GM21423 (cell line): Measurements from ENCODE around the gene SSX4B.
"Not testable (repeated sequence)": the region's sequence is repeated elsewhere in the genome, so short reads cannot be mapped to it uniquely, and the experiment has no call there.

Experiments used
- ATAC-seq: cut with Tn5 transposase; IDR thresholded peaks from one replicate; pipeline ENCODE4 v1.9.1; 2021; ENCODE audit warnings: mild to moderate bottlenecking, moderate library complexity; ENCODE audit not compliant: unreplicated experiment

The SSX4B gene, protein sequence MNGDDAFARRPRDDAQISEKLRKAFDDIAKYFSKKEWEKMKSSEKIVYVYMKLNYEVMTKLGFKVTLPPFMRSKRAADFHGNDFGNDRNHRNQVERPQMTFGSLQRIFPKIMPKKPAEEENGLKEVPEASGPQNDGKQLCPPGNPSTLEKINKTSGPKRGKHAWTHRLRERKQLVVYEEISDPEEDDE

DNA sequence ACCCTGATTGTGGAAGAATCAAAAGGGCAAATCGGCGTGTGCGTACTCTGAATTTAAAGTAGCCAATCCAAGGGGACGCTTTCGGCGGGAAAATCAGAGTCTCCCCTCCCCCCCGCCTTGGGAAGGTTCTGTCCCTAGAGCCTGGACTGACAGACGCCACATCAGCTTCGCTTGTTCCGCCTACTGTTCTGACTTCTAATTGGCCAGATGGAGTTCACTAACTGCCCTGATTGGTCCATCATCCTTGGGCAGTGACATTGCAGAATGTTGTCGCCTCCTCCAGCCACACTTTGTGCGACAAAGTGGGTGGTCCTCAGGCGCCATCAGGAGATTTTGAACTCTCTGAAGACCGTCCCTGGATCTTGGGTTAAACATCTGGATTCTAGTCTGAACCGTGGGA is at the start of gene SSX4B:
TSS of gene SSX4B (minus strand) at position 101 of the 400 bp plus-strand sequence. CDS start 588 bp downstream, outside the sequence.
- ATAC-seq, result not testable (repeated sequence)

DNA sequence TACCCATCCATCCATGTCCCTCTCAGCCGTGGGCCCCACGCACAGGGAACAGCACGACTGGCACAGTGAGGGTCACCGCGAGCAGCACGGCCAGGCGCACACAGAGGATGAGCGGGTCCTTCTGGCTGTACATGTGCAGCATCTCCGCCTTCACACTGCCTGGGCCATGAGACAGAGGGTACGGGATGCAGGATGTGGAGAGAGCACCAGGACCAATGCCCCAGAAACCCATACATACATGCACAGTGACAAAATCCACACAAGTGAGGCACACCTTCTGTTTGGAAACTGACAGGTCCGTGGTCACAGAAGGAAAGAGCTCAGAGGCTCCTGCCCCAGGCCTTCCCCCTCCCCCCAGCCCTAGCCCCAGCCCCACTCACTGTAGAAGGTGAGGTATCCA is 48.8 kb upstream of the SSX4B start:
- ATAC-seq, result no peak

DNA sequence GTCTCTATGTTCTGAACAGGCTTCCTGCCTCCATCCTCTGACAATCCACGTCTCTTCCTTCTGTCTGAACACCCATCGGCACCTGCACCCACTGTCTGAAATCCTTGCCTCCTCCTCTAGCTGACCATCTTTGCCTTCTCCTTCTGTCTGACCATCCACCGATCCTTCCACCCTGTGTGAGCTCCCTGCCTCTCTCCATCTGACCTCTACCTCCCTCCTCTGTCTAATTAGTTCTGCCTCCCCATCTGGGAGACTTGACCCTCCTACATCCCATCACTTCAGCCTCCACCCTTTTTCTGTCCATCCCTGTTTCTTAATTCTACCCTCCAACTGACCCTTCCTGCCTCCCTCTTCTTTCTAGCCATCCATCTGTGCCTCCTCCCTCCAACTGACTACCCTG is 48.3 kb upstream of the SSX4B start:
- no peak for ATAC-seq

DNA sequence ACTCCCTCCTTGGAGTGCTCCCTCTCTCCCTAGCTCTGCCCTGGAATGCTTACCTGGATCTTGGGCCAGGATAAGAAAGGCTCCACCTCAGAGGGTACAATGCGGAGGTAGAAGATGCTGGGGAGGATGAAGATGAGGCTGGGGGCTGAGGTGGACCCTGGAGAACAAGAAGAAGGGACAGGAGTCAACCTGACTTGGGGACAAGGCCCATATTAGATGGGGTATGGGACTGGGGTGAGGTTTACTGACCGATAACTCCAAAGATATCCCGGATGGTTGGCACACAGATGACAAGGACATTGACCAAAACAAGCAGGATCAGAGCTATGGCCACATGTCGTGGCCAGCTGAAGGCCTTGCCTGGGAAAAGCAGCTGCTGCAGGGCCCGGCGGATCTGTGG is 47.7 kb upstream of the SSX4B start:
- no peak for ATAC-seq

DNA sequence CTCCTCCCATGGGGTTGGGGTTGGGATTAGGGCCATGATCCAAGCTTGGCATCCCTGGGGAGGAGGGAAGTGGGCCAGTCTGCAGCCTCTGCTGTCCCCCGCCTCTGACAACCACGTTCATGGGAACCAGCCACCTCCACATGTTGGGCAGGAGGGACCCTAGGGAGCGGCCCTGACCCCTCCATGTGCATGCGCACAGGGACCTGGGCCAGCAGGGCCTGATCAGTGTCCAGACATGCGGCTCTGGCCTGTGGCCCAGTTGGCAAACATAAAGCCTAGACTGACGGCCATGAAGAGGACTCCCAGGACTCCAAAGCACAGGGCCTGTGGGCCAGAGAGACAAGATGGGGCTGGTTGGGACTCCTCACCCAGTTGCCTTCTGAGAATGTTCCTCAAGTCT is 47.0 kb upstream of the SSX4B start:
- ATAC-seq, result no peak

DNA sequence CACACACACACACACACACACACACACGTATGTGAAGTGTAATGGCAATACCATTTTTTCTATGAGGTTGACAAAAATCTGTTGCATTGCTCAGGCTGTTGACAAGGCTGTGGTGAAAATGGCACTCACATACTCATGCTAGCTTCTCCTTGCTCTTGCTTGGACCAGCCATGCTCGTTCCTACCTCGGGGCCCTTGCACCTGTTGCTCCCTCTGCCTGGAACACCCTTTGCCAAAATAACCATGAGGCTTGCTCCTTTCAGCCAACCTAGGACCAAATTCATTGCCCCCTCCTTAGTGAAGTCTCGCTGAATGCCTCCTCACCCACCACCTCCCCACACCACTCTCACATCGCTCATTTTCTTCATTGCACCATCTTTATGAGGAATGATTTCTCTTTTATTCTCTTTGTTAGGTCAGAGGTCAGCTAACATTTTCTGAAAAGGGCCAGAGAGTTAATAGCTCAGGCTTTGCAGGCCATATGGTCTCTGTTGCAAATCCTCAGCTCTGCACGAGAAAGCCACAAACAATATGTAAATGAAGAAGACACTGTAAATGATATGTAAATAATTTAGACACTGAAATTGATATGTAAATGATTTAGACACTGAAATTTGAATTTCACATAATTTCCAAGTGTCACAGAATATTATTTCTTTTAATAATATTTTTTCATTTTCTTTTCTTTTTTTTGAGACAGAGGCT is 45.0 kb upstream of the SSX4B start:
- no peak for ATAC-seq

DNA sequence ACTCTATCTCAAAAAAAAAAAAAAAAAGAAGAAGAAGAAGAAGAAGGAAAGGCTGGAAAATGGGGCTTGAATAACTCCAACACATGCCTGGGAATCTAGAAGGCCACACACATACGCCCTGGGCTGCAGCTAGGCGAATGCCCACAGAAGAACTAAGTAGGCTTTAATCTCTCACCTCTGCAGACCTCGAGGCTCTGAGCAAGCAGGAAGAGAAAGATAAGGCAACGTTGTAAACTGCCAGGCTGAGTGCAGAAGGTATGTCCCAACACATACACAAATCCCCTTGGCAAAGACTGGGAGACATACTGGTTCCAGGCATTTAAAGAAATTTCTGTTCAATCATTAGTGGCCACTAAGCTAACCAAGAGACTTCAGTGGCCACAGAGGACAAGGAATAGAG is 39.9 kb upstream of the SSX4B start:
- no peak for ATAC-seq

DNA sequence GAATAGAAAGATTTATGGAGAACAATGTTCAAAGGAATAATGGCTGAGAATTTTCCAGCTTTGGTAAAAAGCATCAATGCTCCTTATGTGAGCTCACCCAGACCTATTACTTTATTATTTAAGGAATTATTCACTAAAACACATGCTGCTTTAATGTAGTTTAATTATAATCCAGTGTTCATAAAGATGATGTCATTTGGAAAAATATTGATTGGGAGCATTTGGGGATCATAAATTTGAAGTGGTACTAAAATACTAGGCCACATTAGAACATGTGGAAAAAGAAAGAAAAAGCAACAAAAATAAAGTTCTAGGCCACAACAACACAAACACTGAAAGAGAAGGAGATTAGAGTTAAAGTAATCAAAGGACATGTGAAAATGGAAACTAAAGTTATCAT is 38.3 kb upstream of the SSX4B start:
- no peak for ATAC-seq

DNA sequence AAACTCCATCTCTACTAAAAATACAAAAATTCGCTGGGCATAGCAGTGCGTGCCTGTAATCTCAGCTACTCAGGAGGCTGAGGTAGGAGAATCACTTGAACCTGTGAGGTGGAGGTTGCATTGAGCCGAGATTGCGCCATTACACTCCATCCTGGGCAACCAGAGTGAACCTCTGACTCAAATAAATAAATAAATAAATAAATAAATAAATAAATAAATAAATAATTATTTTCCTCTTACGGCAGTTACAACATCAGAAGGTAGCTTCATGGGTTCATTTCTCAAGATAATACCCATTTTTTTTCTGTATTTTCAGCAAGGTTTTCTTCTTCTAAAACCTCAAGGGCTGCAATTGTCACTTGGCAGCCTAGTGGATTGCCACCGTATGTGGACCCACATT is 35.4 kb upstream of the SSX4B start:
- ATAC-seq, result not testable (repeated sequence)

DNA sequence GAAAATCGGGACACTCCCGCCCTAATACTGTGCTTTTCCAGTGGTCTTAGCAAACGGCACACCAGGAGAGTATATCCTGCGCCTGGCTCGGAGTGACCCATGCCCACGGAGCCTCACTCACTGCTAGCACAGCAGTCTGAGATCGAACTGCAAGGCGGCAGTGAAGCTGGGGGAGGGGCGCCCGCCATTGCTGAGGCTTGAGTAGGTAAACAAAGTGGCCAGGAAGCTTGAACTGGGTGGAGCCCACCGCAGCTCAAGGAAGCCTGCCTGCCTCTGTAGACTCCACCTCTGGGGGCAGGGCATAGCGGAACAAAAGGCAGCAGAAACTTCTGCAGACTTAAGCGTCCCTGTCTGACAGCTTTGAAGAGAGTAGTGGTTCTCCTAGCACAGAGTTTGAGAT is 22.0 kb upstream of the SSX4B start:
- ATAC-seq, result not testable (repeated sequence)

DNA sequence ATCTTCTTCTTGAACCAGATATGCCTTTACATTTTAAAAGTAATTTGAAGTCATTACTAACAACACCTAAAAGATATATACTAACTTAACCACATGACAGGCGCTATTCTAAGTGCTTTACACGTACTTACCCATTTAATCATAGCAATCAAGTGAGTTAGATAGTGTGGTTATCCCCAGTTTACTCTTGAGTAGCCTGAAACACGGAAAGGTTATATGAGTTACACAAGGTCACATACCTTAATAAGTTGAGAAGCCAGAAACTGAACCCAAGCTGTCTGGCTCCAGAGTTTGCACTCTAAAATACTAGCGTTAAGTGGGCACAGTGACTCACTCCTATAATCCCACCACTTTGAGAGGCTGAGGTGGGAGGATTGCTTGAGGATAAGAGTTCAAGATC is 18.4 kb upstream of the SSX4B start:
- ATAC-seq, result not testable (repeated sequence)

DNA sequence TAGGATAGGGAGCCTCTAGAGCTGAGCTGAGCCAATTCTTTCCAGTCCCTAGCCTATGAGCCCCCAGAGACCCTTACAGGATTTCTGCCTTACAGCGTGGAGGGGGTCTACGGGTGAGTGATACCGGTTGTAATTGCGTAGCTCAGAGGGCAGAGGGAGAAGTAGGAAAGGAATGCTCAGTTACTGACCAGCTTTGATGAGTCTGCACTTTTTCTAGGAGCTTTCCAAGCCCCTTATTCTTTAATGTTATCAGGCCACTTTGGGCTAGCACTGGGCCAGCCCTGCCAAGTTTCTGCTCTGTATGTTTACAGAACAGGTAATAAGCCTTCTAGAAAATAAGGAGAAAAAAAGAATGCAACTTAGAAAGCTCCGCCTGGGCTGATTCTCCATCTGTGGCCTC is 17.8 kb upstream of the SSX4B start:
- ATAC-seq, result not testable (repeated sequence)

DNA sequence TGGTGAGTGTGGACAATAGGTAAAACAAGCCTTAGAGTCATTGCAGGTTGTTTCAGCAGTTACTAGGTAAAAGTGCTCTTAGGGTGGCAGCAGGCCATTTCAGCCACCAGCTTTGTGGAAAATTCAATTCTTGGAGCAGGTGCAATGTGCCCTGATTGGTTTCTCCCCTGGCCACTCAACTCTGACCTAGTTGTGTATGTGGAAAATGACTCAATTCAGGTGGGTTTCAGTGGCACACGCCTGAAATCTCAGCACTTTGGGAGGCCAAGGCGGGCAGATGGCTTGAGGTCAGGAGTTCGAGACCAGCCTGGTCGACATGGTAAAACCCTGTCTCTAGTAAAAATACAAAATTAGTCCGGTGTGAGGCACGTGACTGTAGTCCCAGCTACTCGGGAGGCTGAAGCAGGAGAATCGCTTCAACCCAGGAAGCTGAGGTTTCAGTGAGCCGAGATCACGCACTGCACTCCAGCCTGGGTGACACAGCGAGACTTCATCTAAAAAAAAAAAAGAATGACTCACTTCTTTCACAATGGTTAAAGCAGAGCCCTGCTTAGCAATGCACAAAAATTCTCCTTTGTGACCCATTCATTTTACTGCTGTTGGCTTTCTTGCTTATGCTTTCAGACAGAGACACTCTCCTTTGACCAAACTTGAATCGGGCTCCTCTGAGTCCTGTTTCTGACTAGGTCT is 15.4 kb upstream of the SSX4B start:
- ATAC-seq, result not testable (repeated sequence)

DNA sequence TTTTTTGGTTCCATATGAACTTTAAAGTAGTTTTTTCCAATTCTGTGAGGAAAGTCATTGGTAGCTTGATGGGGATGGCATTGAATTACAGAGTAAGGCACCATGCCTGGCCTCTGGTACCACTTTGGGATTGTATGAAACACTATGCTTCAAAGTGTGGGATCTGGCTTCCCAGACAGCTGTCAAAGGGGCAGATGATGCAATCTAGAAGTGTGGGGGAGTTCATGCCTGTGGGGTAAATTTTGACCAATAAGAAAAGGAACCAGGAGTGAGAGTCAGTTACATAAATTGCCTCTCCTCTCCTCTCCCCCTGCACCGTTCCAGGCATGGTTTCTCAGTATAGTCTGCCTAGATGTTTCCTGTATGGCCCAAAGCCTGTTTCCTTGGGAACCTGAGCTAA is 13.9 kb downstream of the SSX4B start:
- not testable (repeated sequence) for ATAC-seq

DNA sequence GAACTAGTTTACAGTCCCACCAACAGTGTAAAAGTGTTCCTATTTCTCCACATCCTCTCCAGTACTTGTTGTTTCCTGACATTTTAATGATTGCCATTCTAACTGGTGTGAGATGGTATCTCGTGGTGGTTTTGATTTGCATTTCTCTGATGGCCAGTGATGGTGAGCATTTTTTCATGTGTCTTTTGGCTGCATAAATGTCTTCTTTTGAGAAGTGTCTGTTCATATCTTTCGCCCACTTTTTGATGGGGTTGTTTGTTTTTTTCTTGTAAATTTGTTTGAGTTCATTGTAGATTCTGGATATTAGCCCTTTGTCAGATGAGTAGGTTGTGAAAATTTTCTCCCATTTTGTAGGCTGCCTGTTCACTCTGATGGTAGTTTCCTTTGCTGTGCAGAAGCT is 14.8 kb downstream of the SSX4B start:
- ATAC-seq, result not testable (repeated sequence)

DNA sequence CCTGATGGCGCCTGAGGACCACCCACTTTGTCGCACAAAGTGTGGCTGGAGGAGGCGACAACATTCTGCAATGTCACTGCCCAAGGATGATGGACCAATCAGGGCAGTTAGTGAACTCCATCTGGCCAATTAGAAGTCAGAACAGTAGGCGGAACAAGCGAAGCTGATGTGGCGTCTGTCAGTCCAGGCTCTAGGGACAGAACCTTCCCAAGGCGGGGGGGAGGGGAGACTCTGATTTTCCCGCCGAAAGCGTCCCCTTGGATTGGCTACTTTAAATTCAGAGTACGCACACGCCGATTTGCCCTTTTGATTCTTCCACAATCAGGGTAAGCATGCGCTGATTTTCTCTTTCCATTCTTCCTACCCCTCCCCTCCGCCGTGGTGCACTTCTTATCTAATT is 28.5 kb downstream of the SSX4B start, which contains the start of gene SSX4:
TSS of gene SSX4 (plus strand) at position 301 of the 400 bp plus-strand sequence. CDS start 515 bp downstream, outside the sequence.
- ATAC-seq, result not testable (repeated sequence)

DNA sequence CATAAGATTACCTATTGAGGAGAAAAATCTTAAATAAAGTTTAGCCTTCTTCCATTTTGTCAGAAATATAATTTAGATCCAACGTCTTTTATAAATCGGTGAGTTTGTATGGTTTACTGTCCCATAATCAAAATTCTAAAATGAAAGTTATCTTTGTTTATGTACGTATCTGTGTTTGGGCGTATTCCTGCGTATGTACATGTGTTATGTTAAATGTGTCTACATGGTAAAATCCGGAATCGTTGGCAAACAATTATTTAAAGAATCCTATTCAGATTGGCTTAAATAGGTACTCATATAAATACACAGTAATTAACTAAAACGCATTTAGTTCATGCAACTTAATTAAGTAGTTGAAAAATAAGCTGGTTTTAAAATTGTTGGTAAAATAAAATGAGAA is 41.4 kb downstream of the SSX4B start:
- ATAC-seq, result not testable (repeated sequence)

DNA sequence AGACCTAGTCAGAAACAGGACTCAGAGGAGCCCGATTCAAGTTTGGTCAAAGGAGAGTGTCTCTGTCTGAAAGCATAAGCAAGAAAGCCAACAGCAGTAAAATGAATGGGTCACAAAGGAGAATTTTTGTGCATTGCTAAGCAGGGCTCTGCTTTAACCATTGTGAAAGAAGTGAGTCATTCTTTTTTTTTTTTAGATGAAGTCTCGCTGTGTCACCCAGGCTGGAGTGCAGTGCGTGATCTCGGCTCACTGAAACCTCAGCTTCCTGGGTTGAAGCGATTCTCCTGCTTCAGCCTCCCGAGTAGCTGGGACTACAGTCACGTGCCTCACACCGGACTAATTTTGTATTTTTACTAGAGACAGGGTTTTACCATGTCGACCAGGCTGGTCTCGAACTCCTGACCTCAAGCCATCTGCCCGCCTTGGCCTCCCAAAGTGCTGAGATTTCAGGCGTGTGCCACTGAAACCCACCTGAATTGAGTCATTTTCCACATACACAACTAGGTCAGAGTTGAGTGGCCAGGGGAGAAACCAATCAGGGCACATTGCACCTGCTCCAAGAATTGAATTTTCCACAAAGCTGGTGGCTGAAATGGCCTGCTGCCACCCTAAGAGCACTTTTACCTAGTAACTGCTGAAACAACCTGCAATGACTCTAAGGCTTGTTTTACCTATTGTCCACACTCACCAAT is 43.9 kb downstream of the SSX4B start:
- ATAC-seq, result not testable (repeated sequence)

DNA sequence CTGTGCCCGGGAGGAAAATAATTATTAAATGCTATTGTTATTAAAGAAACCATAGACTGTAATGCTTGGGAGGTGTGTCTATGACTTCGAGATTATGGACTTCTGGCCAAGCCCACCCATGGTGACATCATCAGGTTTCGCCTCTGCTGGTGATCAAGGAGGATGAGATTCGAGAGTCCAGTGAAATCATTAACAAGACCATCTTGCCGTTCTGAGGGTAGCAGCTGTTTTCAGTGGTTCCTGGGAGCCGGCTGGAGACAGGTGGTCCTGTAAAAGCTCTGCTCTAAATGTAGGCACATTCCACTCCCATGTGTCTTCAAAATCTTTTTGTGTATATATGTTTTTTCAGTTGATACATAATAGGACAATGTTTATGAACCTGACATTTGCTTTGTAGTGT is 52.5 kb downstream of the SSX4B start:
- ATAC-seq, result not testable (repeated sequence)

DNA sequence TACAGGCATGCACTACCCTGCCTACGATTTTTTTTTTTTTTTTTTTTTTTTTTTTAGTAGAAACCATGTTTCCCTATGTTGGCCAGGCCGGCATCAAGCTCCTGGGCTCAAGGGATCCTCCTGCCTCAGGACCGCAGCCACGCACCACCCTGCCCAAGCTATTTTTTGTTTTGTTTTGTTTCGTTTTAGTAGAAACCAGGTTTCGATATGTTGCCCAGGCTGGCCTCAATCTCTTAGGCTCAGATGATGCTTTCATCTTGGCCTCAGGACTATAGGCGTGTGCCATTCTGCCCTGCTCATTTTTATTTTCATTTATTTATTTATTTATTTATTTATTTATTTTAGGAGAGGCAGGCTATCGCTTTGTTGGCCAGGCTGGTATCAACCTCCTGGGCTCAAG is 54.1 kb downstream of the SSX4B start:
- ATAC-seq, result no peak
